GM21717 (cell line): ENCODE data around the gene HEMK1.

Source experiments
- ATAC-seq: cut with Tn5 transposase; IDR thresholded peaks from one replicate; pipeline ENCODE4 v1.9.1; 2021; ENCODE audit warnings: mild to moderate bottlenecking, moderate library complexity; ENCODE audit not compliant: unreplicated experiment

The HEMK1 gene

DNA sequence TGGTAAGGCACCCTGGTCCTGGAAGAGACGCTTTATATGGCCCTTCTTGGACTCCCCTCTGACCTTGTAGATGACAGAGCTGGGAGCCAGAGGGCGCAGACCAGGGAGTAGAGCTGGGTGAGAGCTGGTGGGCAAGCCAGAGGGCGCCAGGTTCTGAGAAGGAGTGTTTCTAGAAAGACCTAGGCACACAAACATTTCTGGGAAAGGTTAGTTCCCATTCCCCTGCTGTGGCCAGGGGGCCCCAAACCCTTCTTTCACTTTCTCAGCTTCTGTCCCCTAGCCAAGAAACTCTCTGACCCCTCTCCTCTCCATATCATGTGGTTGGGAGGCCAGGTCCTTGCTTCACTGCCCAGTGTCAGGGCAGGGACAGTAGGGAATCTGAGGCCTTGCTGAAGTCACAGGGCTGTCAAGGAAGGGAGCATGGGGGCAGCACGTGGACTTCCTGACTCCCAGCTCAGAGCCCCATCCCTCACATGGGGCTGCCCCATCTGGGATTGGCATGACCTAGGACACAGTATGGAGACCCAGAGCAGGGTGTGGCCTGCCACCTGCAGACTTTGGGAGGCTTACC, 3.6 kb downstream of the HEMK1 start:
- no peak for ATAC-seq

DNA sequence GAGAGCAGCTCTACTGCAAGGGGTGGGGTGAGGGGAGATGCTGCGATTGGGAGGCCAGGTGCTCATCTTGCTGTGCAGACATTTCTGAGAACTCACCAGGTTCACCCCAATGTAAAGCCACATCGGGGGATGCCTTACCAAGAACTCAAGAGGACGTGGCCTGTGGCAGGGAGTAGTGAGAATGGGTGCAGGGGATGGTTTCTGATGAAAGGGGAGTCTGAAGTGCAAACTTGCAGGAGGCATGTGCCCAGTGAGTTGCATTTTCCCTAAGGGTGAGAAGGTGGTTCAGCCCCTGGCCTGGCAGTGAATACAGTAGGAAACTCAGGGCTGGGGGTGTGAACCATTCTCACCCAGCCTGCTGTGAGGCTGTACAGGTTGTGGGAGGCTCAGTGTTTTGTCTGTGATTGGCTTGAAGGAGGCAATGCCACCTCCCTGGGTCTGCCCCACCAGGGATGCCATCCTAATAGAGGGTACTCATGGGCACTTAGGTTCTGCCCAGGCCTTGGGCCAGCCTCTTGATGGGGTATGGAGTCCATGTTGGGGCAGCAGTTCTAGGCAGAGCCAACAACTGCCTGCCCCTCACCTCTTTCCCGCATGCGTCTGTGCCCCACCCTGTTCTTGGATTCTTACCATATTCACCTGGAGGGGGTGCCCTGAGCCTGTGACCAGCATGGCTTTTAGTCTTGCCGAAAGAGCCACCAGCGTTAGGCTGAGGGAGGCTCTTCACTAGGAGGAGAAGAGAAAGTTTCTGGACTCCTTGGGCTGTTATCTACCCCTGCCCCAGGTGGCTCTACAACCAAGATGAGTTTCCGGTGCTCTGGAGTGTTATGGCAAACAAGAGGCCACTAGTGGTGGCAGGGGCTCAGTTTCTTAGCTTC, 4.5 kb downstream of the HEMK1 start:
- no peak for ATAC-seq

DNA sequence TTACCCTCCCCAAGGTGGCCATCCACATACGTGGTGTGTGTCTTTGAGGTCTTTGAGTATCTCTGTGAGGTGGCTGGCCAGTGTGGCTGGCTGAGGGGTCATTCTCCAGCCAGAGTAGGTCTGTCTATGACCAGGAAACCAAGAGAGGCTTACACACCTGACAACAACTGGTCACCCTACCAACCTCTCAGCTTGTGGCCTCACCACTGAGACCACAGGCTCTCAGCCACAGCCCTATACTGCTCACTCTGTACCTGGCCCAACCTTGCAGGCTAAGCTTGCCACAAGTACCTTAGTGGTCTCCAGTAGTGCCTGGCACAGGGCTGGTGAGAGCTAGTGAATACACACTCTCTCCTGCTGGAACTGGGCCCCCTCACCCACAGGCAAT, 5.1 kb downstream of the HEMK1 start:
- ATAC-seq = no peak

DNA sequence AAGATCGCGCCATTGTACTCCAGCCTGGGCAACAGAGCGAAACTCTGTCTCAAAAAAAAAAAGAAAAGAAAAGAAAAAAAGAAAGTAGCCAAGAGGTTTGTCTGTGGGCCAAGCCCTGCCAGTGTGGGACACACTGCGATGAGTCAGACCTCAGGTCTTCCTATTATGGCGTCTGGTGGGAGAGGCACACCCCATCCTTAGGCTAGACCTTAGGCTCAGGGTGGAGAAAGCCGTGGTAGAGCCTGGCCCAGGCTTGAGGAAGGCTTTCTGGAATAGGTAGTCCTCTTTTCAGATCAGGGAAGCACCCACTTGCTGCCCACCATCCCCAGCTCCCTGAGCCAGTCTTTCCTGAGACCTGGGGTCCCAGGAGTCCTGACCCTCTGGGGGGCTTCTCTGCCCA, 6.0 kb downstream of the HEMK1 start:
- no peak for ATAC-seq

DNA sequence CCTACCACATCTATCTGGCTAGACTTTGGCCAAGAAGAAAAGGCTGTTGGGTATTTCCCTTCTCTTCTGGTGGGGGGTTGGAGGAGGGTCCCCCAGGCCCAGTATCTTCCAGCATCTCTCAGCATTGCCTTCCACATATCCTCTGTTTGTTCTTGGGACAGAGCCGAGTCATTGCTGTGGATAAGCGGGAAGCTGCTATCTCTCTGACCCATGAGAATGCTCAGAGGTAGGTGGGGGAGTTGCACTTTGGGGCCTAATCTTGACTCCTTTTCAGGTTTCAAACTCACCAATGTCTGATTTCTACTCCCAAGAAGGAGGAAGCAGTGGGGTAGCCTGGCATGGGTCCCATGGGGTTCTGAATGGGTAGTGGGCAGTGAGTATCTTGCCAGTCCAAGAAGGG, 8.0 kb downstream of the HEMK1 start:
- ATAC-seq = no peak

DNA sequence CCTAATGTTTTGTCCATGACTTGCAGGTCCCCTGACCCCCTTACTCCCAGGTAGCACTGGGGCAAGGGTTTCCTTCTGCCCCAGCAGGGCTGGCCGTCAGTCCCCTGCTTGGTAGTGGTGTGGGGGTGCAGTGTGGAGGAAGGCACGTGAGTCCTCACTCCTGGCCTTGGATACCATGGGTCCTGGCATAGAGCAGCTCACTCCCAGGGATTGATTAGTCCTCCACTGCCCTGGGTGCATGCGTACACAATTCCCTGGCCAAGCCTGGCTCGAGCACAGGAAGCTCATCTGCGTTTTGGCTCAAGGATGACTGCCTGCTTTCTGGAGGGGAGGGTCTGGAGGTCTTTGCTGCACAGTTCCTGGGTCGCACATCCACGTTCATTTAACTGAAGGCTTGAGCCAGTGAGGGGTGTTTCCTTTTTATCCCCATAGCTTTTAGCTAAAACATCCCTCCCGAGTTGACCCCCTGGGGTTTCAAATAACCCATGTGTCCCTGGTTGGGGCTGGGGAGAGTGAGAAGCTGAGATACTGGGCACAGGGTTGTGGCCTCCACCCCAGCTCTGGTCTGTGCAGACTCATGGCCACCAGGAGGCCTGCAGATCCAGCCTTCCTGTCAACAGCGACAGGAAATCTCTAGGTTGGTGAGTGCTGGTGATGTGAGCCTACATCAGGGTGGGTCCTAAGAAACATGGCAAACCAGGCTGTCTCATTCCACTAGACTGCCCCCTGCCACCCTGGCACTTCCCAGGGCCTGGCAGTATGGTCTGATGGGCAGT, 11.5 kb downstream of the HEMK1 start:
- ATAC-seq = no peak

DNA sequence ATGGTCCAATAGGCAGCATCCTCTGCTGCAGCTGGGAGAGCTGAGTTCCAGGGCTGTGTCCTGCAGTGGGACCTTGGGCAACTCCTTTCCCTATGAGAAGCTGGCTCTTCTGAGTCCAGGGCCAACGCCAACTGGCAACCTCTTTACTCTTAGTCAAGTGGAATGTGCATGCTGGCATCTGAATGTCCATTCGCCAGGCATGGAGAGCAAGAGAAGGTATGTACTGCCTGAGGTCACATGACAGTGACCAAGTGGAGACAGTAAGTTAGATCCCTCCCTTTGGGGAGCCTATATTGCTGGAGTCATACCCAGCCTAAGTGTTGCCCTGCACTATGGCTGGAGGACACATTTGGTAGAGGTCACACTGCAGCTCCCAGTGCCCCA, 12.1 kb downstream of the HEMK1 start:
- ATAC-seq = no peak

DNA sequence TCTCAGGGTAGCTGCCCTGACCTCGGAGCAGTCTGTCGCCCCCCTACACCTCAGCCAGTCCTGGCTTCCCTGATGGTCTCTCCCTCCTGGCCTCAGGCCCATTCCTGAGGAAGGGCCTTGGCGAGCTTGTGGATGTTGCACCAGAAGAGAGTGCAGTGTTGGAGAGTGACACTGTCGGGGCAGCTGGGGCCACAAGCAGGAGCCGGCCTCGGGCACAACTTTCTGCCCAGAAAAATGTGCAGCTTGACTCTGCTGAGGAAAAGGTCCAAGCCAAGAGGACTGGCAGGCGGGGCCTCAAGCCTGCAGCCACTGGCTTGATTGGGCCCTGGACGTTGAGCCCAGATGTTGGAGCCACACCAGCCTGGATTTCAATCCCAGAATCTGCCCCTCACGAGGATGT, 12.8 kb downstream of the HEMK1 start:
- ATAC-seq = no peak

DNA sequence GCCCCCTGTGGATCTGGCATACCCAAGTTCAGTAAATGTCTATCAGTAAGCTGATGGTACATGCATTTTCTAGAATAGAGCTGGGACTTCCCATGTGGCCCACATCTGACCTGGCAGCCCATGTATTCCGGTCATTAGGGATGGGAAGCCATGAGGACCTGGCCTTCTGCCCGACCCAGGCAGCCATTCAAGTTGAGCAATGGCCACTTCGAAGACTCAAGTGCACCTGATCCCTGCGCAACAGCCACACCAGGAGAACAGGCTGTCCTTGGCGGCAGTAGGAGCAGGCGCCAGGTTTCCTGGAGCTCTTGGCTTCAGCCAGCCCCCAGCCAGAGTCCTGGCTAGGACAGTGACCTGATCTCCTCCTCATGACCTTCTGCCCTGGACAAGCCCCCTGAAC, 14.6 kb downstream of the HEMK1 start:
- no peak for ATAC-seq

DNA sequence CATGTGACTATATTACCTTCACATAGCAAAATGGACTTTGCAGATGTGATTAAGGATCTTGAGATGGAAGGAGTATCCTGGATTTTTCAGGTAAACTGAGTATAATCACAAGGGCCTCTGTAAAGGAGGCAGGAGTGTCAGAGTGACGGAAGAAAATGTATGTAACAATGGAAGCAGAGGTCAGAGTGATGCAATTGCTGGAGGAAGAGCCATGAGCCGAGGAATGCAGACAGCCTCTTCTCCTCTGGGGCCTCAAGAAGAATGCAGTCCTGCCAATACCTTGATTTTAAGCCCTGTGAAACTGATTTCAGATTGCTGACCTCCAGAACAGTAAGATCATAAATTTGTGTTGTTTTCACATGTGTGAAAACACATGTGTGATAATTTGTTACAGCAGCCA, 15.1 kb downstream of the HEMK1 start:
- no peak for ATAC-seq

DNA sequence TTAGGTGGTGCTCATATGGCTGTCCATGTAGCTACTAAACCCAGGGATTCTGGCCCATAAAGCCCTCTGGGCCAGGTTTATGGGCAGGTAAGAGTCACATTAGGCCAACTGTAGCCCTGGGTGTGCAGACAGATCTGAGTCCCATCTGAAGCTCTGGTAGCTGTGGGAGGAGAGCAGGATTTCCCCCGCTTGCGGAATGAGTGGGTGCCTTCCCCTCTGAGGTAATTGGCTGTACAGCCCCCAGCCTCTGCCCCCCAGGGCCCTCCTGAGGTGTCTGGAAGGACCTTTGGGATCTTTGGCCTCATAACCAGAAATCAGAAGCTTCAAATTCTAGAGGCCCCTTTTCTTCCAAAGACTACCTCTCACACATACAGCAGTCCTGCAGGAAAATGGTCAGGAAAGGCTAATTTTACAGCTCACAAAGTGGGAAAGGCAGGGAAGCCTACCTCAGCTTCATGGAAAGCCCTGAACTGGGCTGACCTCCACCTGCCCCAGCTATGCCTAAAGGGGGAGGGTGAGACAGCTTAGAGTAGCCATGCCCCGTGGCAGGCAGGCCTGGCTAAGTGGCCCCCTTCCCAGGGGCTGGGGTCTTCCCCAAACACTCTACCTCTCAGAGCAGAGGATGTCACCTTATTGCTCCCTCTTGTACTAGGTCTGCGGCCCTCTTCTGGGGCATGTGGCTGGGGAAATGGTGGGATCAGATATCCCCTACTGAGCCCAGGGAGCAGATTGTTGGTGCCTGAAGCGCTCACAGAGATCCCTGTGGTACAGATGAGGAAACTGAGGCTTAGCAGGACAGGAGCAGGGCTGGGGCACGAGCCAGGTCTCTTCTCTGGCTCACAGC, 16.8 kb downstream of the HEMK1 start:
- ATAC-seq = no peak

DNA sequence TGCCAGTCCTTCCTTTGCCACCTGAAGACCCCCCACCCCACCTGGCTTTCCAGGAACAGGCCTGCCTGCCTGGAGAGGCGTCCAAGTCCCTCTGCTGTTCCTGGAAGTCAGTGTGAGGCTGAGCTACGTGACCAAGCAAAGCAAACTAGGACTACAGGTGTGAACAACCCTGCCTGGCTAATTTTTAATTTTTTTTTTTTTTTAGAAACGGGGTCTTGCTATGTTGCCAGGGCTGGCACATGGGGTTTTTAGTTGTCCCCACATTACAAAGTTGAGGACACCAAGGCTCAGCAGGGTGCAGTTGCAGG, 17.4 kb downstream of the HEMK1 start:
- ATAC-seq = no peak

DNA sequence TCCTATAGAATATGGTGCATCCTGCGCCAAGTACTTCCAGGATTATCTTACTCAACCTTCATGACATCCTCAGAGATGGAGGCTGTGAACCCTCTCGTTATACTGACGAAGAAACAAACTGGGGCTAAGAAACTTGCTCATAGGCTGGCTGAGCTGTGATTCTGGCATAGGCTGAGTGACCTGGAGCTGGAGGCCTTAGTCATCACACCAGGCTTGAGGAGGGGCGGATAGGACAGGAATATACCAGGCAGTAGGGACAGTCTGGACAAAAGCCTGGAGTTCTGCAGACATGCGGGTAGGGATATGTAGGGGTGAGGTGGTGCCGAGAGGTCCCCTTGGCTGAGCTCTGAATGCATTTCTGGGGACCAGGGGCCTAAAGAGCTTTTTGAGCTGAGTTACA, 18.1 kb downstream of the HEMK1 start:
- no peak for ATAC-seq

DNA sequence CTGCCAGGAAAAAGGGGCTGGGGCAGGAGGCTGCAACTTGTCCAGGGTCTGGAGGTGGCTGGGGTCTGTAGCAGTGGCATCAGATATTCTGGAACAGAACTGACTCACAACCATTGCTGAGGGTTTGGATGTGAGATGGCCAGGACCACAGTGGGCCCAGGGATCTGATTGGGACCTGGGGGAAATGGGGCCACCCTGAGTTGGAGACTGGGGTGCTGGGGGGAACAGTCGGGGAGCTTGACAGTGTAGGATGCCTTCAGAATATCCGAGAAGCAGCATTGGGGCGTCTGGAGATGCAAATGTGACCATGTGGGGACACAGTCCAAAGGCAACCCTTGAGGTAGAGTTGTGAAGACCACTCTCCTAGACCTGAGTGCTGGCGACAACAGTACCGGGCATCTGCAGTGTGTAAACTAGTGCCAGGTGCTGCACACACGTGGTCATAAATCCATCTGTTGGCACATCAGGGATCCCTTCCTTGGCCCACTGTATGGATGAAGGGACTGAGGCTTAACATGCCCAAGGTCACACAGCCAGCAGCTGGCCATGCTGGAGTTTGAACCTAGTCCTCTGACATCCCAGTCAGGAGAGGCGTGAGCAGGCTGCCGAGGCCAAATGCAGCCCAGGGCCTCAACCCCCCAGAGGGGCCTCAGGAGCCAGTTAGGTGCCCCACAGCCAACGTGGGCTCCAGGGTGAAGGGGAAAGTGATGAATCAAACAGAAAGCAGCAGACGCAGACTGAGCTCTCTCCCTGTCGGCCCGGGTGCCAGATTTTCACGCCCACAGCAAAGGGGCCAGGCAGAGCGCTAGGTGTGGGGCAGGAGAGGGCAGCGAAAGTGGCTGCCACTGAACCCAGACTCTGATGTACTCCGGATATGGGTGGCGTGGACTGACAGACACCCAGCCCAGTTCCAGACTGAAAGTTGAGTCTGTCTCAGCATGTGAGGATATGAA, 18.8 kb downstream of the HEMK1 start:
- ATAC-seq = peak; percentile 32

DNA sequence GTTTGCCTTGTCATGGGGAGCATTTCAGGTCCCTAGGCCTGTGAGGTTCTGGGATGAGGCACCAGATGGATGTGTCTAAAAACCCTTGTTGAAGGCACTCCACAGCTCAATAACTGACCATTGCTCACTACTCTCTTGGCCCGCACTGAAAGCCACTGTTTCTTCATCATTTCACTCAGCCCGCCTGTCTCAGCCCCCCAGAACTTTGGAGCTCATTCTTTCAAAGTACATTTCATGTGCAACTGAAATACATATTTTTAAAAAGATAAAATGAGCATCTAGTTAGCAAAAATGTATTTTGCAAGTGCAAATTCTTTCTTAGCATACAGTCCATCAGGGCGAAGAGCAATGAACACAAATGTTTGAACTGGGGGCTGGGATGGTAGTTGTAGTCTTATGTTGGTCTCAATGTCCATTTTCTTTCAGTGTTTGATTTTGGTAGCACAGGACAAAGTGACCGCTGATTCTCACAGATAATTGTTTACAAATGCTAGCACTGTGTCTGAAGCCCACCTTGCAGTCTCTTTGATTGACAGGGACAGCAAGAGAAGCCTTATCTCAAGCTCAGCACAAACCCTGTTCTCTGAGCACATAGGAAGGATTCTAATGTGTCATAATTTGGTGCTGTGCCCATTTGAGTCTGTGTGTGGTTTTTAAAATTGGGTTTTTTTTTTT, 19.6 kb downstream of the HEMK1 start:
- ATAC-seq = no peak

DNA sequence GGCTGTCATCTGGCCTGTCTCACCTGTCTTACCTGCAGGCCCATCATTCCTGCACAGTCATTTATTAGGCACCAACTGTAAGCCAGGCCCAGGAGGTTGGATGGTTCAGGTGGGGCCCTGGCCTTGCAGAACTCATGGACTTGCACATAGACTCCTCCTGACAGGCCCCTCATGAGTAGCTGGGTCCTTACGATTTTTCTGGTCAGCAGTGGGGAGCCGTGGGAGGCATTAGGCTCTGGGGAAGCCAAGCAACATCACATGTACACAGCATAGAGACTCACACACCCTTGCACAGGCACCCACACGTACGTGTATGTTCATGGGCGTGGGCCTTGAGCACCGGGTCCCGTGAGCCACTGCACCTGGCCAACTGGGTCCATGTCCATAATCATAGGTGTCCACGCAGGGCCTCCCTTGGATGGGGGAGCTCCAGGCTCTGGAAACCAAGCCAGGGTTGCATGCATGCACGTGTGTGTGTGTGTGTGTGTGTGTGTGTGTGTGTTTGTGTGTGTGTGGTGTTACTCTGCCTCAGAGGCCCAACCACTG, 21.9 kb downstream of the HEMK1 start:
- ATAC-seq = no peak

DNA sequence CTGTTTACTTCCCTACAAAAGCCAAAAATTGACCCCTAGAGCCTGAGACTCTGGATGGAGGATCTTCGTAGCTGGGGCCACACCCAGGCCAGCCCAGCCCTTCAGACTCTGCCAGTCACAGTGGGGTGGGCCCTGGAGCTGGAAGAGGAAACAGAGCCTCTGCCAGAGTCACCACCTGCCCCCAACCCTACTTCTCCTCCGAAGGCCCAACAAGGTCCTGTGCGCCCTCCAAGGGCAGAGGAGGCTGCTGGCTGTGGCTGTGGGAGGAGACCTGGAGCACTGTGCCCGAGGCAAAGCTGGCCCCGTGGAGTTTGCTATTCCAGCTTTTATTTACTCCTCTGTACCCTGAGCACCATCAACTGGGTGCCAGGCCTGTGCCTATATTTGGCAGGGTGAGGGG, 23.2 kb downstream of the HEMK1 start:
- no peak for ATAC-seq

DNA sequence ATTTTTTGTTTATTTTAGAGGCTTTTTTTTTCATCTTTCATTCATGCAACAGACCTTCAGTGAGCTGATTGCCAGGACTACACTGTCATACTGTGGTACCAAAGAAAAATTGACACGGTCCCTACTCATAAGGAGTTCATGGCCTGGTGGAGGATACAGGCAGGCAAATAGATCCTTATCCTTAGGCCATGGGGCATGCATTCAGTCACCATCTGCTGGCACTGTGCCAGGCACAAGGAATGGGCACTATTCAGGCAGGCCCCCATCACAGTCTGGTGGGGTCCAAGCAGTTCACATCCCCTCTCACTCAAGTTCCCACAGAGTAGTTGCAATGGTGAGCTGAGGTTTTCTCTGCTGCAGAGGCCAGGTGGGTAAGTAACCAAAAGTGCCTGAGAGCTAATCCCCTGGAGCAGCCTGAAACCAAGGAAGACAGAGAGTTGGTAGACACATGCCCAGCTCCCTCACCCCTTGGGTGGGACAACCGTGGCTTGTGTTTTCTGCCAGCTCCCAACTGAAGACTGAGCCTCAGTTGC, 25.0 kb downstream of the HEMK1 start:
- ATAC-seq = no peak

DNA sequence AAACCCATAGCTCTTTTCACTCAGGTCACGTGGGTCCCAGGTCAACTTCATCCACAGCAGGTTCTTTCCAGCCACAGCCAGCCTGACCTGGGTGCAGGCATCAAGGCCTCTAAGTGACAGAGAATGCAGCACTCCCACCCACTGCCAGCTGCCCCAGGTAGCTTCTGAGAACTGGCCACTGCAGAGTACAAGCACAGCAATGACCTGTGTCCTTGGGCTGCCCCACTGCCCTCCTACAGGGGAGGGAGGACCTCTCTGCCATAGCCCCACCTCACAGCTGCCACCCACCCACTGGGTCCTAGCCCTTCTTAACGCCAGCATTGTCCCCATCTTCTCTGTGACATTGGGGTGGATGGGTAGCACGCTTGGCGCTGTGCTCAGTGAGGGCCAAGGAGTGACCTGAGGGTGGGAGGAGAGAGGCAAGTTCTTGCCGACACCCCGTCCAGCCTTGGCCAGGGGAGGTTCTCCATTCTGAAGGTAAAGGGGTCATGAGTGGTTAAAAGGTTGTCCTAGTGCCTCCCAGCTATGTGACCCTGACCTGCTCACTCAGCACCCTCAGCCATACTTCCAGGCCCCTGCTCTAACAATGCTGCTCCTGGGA, 29.9 kb downstream of the HEMK1 start:
- no peak for ATAC-seq
